H1 (cell line): ENCODE data around the gene ADARB2. TPM values are rescaled to one million over a fixed set of nuclear protein-coding genes. Genes with fewer than 3 reads are reported as not detected.

Experiments
- CTCF ChIA-PET: fragments of 300-600 bp; sonication (Branson Sonifier 250); formaldehyde crosslinking; loops from one replicate; lab custom pipeline; 2021; ENCODE audit not compliant: partially characterized antibody; lab: Charles Lee
- POLR2A ChIA-PET: fragments of 300-600 bp; sonication (Branson Sonifier 250); formaldehyde crosslinking; loops from one replicate; lab custom pipeline; 2021; ENCODE audit warnings: inconsistent platforms; ENCODE audit not compliant: partially characterized antibody; lab: Charles Lee
- DNase-seq, 2 experiments: peaks; one replicate each; pipeline versions ENCODE4 v3.0.0 to v3.0.0-alpha.2; 2010 to 2022; ENCODE audit warnings: low spot score in 2 of 2, low read depth in 1 of 2, mixed read lengths in 1 of 2
- FAIRE-seq: peaks from 2 replicates; lab custom pipeline; 2011; peaks lifted over from hg19 to GRCh38; lab: Jason Lieb, UNC
- H2AFZ ChIP-seq: 2 replicates; pipeline ENCODE4 v1.8.1; 2012; ENCODE audit warnings: low read length, inconsistent platforms
- H2AK5ac ChIP-seq: 2 replicates; pipeline ENCODE4 v1.6.1; 2013; ENCODE audit warnings: low read depth, low read length
- H2BK120ac ChIP-seq: replicated peaks from 2 replicates; pipeline ENCODE3; 2013; ENCODE audit warnings: low read depth, low read length, inconsistent platforms
- H2BK12ac ChIP-seq: 2 replicates; pipeline ENCODE4 v1.6.1; 2013; ENCODE audit warnings: low read depth, low read length
- H2BK15ac ChIP-seq: 2 replicates; pipeline ENCODE4 v1.6.1; 2013; ENCODE audit warnings: low read length
- H2BK20ac ChIP-seq: 2 replicates; pipeline ENCODE4 v1.6.1; 2013; ENCODE audit warnings: low read length
- H2BK5ac ChIP-seq: 2 replicates; pipeline ENCODE4 v1.6.1; 2013; ENCODE audit warnings: low read depth, low read length
- H3K14ac ChIP-seq: 2 replicates; pipeline ENCODE4 v1.6.1; 2013; ENCODE audit warnings: inconsistent platforms; ENCODE audit not compliant: insufficient read length
- H3K18ac ChIP-seq: 2 replicates; pipeline ENCODE4 v1.6.1; 2013; ENCODE audit warnings: low read length; ENCODE audit errors: extremely low read depth
- H3K23ac ChIP-seq: 2 replicates; pipeline ENCODE4 v1.6.1; 2013; ENCODE audit warnings: inconsistent platforms; ENCODE audit not compliant: insufficient read length
- H3K23me2 ChIP-seq: 2 replicates; pipeline ENCODE4 v1.6.1; 2013; ENCODE audit warnings: low read depth, low read length
- H3K27ac ChIP-seq: 2 replicates; pipeline ENCODE4 v1.6.1; 2011; ENCODE audit warnings: low read depth, low read length, inconsistent platforms
- H3K27me3 ChIP-seq, 4 experiments: replicated peaks in 1 of 4; 1 replicate in 1 of 4; 2 replicates in 3 of 4; pipeline versions ENCODE4 v1.6.1 to v1.8.1; 2011 to 2013; ENCODE audit warnings: low read length in 3 of 4, mild to moderate bottlenecking in 3 of 4, inconsistent platforms in 2 of 4, mixed read lengths in 2 of 4, moderate library complexity in 1 of 4; ENCODE audit not compliant: control insufficient read depth in 3 of 4, insufficient read depth in 3 of 4; ENCODE audit errors: extremely low read depth in 1 of 4
- H3K36me3 ChIP-seq, 4 experiments: 2 replicates each; pipeline versions ENCODE4 v1.6.1 to v1.8.1; 2011 to 2013; ENCODE audit warnings: mild to moderate bottlenecking in 4 of 4, low read length in 3 of 4, moderate library complexity in 2 of 4, control low read depth in 1 of 4, inconsistent platforms in 1 of 4; ENCODE audit not compliant: insufficient read depth in 4 of 4, control insufficient read depth in 2 of 4
- H3K4ac ChIP-seq: replicated peaks from 2 replicates; pipeline ENCODE3; 2013; ENCODE audit warnings: low read length, low read depth, mixed read lengths, inconsistent platforms; ENCODE audit not compliant: insufficient read length
- H3K4me1 ChIP-seq, 4 experiments: replicated peaks in 1 of 4; 1 replicate in 1 of 4; 2 replicates in 3 of 4; pipeline versions ENCODE4 v1.6.1 to v1.8.1; 2011 to 2013; ENCODE audit warnings: low read length in 3 of 4, inconsistent platforms in 2 of 4, mixed read lengths in 1 of 4; ENCODE audit not compliant: insufficient read depth in 4 of 4, control insufficient read depth in 3 of 4
- H3K4me2 ChIP-seq, 2 experiments: 2 replicates each; pipeline versions ENCODE4 v1.6.1 to v1.8.1; 2011 to 2013; ENCODE audit warnings: low read depth in 2 of 2, low read length in 2 of 2, control low read depth in 1 of 2, inconsistent platforms in 1 of 2, mild to moderate bottlenecking in 1 of 2; ENCODE audit not compliant: insufficient read depth in 1 of 2
- H3K4me3 ChIP-seq, 4 experiments: fragments of 200-600, 300-600 bp in 1 of 4; sonication (generic), shearing (Covaris generic), sonication (Bioruptor Twin) in 1 of 4; 2 replicates each; pipeline versions ENCODE4 v1.5.1 to v1.8.1; 2011 to 2016; ENCODE audit warnings: low read length in 4 of 4, low read depth in 3 of 4, control low read depth in 2 of 4, inconsistent platforms in 2 of 4, mild to moderate bottlenecking in 2 of 4, mixed read lengths in 1 of 4, moderate library complexity in 1 of 4; ENCODE audit not compliant: insufficient read depth in 2 of 4; ENCODE audit errors: extremely low read depth in 1 of 4
- H3K56ac ChIP-seq: replicated peaks from 2 replicates; pipeline ENCODE3; 2013; ENCODE audit warnings: low read depth, mild to moderate bottlenecking, mixed read lengths, low read length, inconsistent platforms; ENCODE audit not compliant: insufficient read length
- H3K79me1 ChIP-seq: 2 replicates; pipeline ENCODE4 v1.6.1; 2013; ENCODE audit warnings: low read depth, low read length, control low read depth
- H3K79me2 ChIP-seq, 2 experiments: 2 replicates each; pipeline versions ENCODE4 v1.6.1 to v1.8.1; 2012 to 2013; ENCODE audit warnings: low read length in 2 of 2, mild to moderate bottlenecking in 2 of 2, inconsistent platforms in 1 of 2; ENCODE audit not compliant: insufficient read depth in 2 of 2, control insufficient read depth in 1 of 2
- H3K9ac ChIP-seq, 4 experiments: replicated peaks in 1 of 4; 1 replicate in 1 of 4; 2 replicates in 3 of 4; pipeline versions ENCODE4 v1.6.1 to v1.8.1; 2011 to 2013; ENCODE audit warnings: low read depth in 3 of 4, low read length in 3 of 4, control low read depth in 2 of 4, mild to moderate bottlenecking in 2 of 4, moderate library complexity in 2 of 4, inconsistent platforms in 1 of 4; ENCODE audit errors: extremely low read depth in 1 of 4
- H3K9me3 ChIP-seq, 2 experiments: 2 replicates each; pipeline versions ENCODE4 v1.6.1 to v1.8.1; 2012 to 2013; ENCODE audit warnings: mild to moderate bottlenecking in 2 of 2, moderate library complexity in 2 of 2, control low read depth in 1 of 2, inconsistent platforms in 1 of 2, low read depth in 1 of 2, low read length in 1 of 2, mixed read lengths in 1 of 2; ENCODE audit not compliant: insufficient read depth in 2 of 2
- H4K20me1 ChIP-seq, 2 experiments: replicated peaks in 1 of 2; 2 replicates each; pipeline versions ENCODE3 to v1.8.1; 2011 to 2013; ENCODE audit warnings: inconsistent platforms in 2 of 2, low read length in 2 of 2, mild to moderate bottlenecking in 1 of 2; ENCODE audit not compliant: insufficient read depth in 2 of 2, control insufficient read depth in 1 of 2
- H4K5ac ChIP-seq: 2 replicates; pipeline ENCODE4 v1.6.1; 2013; ENCODE audit warnings: low read length, low read depth, mixed read lengths, inconsistent platforms; ENCODE audit not compliant: insufficient read length
- H4K8ac ChIP-seq: 2 replicates; pipeline ENCODE4 v1.8.0; 2013; ENCODE audit warnings: mild to moderate bottlenecking, moderate library complexity, low read length, inconsistent platforms; ENCODE audit not compliant: insufficient read depth; ENCODE audit errors: extremely low read depth
- H4K91ac ChIP-seq: replicated peaks from 2 replicates; pipeline ENCODE3; 2013; ENCODE audit warnings: low read length, mixed read lengths, inconsistent platforms; ENCODE audit not compliant: insufficient read length
- WGBS, 2 experiments: shearing (Covaris generic) in 1 of 2; methylation state at CpG; one replicate each; pipeline versions ENCODE4 v1.1.6 to v1.1.7; 2013 to 2015; ENCODE audit warnings: low lambda C conversion rate in 2 of 2, mixed read lengths in 2 of 2, inconsistent platforms in 1 of 2, low coverage in 1 of 2, missing lambda C conversion rate in 1 of 2; ENCODE audit not compliant: insufficient replicate concordance in 2 of 2, insufficient coverage in 1 of 2, insufficient read length in 1 of 2; ENCODE audit errors: extremely low coverage in 1 of 2, missing lambda C conversion rate in 1 of 2; 5-methylcytosine and 5-hydroxymethylcytosine counted together
- polyA plus RNA-seq, 7 experiments: library from polyadenylated mRNA; depleted of rRNA in 3 of 7; stranded (reverse) in 5 of 7; unstranded in 2 of 7; fragments of >200 nt in 5 of 7; fragments of 200-250 nt in 2 of 7; gene quantifications; 1 replicate in 5 of 7; 2 replicates in 1 of 7; 4 replicates in 1 of 7; pipeline versions ENCODE4 v1.2.1 to v1.2.3, GENCODE V29; 2011 to 2013; ENCODE audit warnings: missing spikeins in 2 of 7, mixed read lengths in 2 of 7
- total RNA-seq: library from RNA; stranded (reverse); fragmentation: NEBNext Ultra II Directional; extraction: Animal tissue kit (Norgen Biotek cat#: 25700); gene quantifications from 2 replicates; pipeline ENCODE4 v1.2.1, GENCODE V29; 2021

ADARB2 gene
- total and polyA plus RNA-seq, 2 of the 8 experiments (the other 6 are each of a cell fraction or from before 2014, with no cell fraction given) = 2.2 to 2.8 TPM

GRCh38 chr10:1343176-1343575 is 394.1 kb downstream of the ADARB2 start:
- Histone ChIP-seq H4K20me1 (no peaks in the 10 kb centered on the region), H3K56ac (no peak overlapping the region), H3K79me1 (no peaks in the 10 kb centered on the region), H2BK20ac (no peak overlapping the region), H3K27ac (no peak overlapping the region), H3K9me3 (no peaks in the 10 kb centered on the region), H3K9ac (no peak overlapping the region), H3K4me2 (no peak overlapping the region), H3K4ac (no peak overlapping the region), H3K18ac (no peak overlapping the region), H3K27me3 (no peaks in the 10 kb centered on the region), H2AK5ac (no peak overlapping the region), H4K91ac (no peak overlapping the region), H2BK120ac (no peak overlapping the region), H3K4me3 (no peak overlapping the region), H3K36me3 (no peaks in the 10 kb centered on the region), H2BK15ac (no peak overlapping the region), H4K8ac (no peak overlapping the region), H3K79me2 (no peaks in the 10 kb centered on the region), H2BK12ac (no peak overlapping the region), H2BK5ac (no peak overlapping the region), H3K23ac (no peak overlapping the region), H3K23me2 (no peaks in the 10 kb centered on the region), H3K14ac (no peak overlapping the region), H4K5ac (no peak overlapping the region), H2AFZ (no peak overlapping the region), H3K4me1 (peaks cover 0 to 3% (median 1%) of the 10 kb centered on the region in 4 experiments; a peak in 2 of 7 replicates)
- POLR2A ChIA-PET = interaction anchor here (1.7 kb wide), 1 partner anchor 33 kb away, joined by 4 read pairs; no protein-coding TSS in a partner anchor
- WGBS, 2 experiments = 92% methylated on average over 5 of the region's 5 CpGs; no CpG with 5 or more reads in 1 of the 2 experiments
- CTCF ChIA-PET = interaction anchor here (1.5 kb wide), 1 partner anchor 25 kb away, joined by 3 read pairs; no protein-coding TSS in a partner anchor
- DNase-seq (no peak), FAIRE-seq (no peak)
